Midbrain (tissue), 1 donor: ENCODE data around the gene SCYGR7.
"Not testable (repeated sequence)": the region's sequence is repeated elsewhere in the genome, so short reads cannot be mapped to it uniquely, and the experiment has no call there.

ENCODE experiments used
- DNase-seq: peaks from one replicate; lab custom pipeline; 2025; lab: John Stamatoyannopoulos, UW

The SCYGR7 gene, protein sequence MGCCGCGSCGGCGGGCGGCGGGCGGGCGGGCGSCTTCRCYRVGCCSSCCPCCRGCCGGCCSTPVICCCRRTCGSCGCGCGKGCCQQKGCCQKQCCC

DNA sequence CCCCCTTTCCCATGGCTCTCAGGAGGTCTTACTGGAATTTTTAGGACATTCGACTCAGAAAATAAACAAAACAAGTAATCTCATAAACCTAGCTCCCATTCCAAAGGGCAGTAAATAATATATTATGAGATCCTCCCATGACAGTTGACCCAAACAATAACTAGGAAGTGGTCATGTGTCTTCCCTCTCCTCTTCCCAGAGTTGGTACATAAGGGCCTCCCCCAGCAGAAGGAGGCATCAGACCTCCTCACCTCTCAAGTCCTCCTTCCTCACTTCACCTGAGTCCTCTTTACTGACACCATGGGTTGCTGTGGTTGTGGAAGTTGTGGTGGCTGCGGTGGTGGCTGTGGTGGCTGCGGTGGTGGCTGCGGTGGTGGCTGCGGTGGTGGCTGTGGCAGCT, at the start of gene SCYGR7:
Gene SCYGR7, plus strand, starts transcription at position 301 of the 400 bp plus-strand sequence. Its CDS starts 0 bp downstream, at position 301.
- DNase-seq = no peak

DNA sequence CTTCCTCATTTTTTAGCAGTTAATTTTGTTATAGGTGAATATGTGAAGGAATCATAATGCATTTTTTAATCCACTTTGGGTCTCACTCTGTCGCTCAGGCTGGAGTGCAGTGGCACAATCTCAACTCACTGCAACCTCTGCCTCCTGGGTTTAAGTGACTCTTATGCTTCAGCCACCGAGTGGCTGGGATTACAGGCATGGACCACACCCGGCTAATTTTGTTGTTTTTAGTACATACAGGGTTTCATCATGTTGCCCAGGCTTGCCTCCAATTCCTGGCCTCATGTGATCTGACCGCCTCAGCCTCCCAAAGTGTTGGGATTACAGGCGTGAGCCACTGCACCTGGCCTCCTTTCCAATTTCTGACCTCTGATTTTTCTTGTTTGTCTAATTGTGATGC, 43.9 kb upstream of the SCYGR7 start:
- DNase-seq = no peak

DNA sequence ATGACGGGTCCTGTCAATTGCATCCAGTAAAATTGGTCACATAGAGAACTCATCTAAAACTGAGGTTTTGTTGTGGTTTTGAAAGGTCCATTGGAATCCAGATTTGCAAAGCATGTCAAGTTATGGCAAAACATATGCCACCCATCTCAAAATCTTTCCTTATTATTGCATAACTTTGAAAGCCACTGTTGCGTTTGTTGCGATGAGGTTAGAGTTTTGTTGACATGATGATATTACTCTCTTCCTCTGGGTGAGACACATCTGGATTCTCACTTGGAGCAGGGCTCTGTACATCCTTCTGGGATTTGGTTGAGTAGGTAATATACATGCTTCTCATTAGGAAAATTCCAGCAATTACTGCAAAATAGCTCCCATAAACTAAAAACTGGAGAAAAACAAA, 40.9 kb upstream of the SCYGR7 start:
- no peak for DNase-seq

DNA sequence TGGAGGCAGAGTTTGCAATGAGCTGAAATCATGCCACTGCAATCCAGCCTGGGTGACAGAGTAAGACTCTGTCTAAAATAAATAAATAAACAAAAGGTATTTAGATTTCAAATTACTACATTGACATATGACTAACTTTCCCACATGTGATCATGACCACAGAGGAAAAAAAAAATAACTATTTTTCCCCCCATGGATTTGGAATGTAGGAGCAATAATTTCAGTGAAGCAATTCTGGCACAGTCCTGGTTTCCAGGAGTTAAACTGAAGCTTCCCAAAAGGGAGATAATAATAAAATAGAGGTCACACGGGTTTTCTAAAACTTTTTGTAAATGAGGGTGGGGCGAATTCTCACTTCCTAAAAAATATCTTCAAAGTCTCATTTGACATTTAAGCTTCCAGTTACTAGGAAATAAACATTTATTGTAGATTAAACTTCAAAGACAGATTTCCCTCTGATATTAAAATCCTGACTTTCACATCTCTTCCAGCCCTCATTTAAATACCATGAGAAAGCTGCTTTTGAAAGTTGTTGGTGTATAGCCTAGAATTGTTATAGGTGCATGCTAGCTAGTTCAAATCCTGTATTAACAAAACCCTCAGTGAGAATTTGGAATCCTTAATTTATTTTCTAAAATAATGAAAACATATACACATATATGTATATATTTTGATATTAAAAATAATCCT, 31.0 kb upstream of the SCYGR7 start:
- DNase-seq = no peak

DNA sequence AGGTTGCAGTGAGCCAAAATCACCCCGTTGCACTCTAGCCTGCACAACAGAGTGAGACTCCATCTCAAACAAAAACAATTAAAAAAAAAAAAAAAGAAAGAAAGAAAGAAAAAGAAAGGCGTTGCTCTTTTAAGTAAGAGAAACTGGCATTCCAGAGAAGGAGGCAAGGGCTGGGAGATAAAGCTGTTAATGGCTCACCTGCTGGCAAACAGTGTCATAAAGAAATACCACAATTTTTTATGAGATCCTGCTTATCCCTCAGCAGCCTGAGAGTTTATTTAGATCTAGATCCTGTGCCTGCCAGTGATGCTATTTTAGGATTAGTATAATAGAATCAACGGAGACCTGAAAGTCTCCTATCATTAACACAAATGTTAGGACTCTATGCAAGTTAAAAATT, 26.6 kb upstream of the SCYGR7 start:
- DNase-seq = no peak

DNA sequence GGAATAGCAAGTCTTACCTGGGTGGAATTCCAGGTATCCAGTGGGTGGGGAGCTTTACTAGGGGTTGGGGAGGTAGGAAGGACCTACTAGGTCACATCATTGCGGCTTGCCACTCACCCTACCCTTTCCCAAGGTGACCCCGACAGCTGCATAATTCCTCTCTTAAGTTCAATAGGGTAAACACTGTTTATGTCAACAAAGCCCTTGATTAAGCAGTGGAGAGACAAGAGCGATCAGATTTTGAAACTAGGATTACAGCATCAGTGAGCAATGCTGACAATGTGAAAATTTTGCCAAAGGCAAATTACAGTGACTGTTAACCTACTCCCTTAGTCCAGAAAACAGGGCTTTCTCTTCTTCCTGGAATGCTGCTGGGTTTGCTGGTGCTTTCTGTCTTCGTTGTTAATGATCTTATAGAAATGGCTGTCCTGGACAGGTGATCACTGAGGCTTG, 24.8 kb upstream of the SCYGR7 start:
- DNase-seq = no peak

DNA sequence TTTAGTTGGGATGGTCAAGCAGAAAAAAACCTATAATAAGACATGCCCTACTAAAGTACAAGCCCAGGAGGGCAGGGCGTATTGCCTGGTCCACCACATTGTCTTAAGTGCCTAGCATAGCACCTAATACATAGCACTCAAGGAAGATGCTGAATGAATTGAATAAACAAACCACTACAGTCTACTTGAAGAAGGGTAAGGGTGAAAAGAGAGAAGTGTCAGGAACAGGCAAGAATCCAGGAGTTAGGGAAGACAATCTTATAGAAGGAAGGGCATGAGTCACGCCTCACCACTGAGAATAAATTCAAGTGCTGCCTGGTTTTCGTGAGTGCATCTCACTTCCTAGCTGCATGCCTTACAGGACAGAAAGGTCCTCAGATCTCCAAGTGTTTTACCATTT, 24.2 kb upstream of the SCYGR7 start:
- DNase-seq = no peak

DNA sequence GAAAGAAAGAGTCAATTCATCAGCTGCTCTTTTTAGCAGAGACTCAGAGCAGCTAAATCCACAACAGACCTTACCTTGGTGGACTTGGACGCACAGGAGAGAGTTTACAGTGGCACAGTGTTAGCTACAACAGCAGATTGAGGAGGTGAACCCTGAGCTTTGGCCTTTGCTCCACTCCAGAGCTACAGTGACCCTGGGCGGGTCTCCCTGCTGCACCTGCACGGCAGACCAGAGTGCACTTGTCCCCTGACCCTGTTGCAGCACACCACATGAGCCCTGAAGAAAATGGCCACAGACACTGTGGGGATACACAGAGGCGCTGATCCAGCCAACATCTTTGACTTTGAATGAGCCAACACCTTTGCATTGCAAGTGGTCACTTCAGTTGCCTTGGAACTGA, 21.3 kb upstream of the SCYGR7 start:
- DNase-seq = no peak

DNA sequence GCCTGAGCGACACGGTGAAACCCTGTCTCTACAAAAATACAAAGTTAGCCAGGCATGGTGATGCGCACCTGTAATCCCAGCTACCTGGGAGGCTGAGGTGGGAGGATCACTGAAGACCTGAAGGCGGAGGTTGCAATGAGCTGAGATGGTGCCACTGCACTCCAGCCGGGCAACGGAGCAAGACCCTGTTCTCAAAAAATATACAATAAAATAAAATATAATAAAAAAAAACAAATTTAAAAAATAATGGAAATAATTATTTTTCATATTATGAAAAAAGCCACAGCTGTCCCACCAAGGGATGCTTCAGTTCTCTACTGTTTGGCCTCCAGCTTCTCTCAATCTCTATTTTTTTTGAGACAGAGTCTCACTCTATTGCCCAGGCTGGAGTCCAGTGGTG, 20.7 kb upstream of the SCYGR7 start:
- DNase-seq = no peak

DNA sequence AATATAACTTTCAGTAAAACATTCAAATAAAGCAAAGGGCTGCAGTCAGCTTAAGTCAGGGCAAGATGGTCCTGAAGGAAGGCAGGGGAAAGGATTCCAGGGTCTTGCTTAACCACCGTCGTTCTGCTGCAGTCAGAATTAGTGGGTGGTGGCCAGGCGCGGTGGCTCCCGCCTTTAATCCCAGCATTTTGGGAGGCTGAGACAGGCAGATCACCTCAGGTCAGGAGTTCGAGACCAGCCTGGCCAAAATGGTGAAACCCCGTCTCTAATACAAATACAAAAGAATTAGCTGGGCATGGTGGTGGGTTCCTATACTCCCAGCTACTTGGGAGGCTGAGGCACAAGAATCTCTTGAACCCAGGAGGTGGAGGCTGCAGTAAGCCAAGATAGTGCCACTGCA, 17.1 kb upstream of the SCYGR7 start:
- no peak for DNase-seq

DNA sequence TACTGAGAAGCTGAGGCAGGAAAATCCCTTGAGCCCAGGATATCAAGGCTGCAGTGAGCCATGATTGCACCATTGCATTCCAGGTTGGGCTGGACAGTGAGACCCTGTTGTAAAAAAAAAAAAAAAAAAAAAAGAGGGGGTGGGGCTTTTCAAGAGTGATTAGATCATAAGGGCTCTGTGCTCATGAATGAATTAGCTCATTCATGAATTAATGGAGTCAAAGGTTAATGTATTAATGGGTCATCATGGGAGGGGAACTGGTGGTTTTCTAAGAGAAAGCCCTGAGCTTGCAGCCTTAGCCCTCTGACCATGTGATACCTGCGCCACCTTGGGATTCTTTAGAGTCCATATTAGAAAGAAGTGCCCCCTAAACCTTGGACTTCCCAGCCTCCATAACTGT, 14.8 kb upstream of the SCYGR7 start:
- no peak for DNase-seq

DNA sequence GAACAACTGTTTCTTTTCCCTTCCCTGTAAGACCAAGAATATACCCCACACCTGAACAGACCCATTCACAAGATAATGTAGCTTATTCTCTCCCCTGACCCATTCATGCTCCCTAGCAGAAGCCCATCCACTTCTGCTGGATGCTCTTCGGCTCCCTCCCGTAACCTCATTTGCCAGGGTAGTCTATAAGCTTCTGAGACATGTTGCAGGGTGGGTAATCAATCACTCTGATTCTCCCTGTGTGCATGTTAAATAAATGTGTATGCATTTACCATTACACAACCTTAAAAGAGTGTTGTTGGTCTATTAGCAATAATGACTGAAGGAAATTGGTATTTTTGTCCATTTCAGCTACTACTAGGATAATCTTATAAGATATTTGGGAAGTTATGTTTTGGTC, 11.6 kb upstream of the SCYGR7 start:
- DNase-seq = no peak

DNA sequence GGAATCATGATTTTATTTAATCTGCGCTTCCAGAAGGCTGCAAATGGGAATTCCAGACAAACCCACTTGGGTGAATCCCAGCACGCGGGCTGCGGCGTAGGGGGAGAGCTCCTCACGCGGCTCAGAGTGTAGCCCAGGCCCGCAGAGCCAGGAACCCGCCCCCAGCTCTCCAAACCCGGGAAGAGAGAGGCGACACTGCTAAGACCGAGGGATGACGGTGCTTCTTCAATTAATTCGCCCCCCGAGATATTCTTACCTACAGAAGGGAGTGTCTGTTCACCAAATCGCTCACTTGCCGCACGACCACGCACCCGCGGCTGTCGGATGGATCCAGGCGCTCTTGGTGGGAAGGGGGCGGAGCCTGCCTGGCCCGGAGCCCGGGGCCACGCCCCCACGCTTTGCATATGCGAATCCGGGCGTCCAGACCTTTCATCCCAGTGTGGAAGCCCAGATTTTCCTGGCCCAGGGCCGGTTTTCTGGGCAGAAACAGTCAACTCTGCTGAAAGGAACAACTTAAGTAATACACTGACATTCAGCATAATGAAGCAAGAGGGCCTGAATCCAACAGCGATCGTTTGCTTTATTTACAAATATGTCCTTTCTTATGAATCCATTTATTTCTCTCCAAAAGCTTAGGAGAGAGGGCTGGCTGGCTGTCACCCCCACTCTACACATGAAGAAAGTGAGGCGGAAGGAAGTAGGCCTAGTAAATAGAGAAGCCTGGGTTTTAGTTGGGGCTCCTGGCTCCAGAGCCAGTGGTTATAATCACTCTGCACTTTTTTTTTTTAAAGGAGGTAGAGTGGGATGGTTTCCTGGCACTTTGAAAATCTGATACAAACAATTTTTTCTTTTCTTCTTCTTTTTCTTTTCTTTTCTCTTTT, 10.2 kb upstream of the SCYGR7 start, which contains the start of gene SLC19A3:
Gene SLC19A3, minus strand, starts transcription at position 342 of the 881 bp plus-strand sequence. CDS start 15,710 bp downstream, outside the sequence.
- DNase-seq = peak; percentile 82

DNA sequence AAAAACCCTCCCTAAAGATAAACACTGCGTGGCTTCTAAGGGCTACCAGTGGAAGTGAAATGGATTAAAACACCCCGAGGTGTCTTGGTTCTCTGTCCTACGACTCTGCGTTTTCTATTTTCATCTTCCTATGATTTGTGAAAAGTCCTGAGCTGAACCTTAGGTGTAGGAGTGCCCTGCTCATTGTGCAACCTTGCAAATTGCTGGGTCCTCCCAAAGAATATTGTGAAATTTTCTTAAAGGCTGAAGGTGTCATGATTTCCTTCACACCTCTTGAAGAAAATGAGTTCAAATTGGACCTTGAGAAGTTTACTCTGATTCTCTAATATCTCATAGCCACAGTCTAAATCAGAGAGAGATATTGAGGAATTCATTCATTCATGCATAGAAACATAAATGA, 8.5 kb upstream of the SCYGR7 start:
- DNase-seq = no peak

DNA sequence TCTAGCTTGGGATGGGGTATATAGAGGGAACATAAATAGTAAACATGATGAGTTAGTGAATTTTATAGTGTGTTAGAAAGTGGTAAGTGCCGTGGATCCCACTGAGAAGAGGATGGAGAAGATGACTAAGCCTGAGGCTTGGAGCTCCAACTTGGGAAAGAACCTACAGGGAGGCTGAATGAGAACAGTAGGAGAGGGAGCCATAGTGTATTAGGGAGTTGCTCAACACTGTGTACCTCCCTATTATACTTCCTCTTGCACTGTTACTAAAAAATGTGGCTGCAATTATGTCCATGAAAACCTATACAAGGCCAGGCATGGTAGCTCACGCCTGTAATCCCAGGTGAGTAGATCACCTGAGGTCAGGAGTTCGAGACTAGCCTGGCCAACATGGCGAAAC, 7.5 kb upstream of the SCYGR7 start:
- no peak for DNase-seq

DNA sequence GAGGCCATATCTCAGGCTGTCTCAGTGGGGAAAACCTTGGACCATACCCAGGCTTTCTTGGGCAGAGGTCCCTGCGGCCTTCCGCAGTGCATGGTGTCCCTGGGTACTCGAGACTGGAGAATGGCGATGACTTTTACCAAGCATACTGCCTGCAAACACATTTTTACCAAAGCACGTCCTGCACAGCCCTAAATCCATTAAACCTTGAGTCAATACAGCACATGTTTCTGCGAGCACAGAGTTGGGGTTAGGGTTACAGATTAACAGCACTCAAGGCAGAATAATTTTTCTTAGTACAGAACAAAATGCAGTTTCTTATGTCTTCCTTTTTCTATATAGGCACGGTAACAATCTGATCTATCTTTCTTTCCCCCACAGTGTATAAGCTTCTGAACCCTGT, 5.3 kb upstream of the SCYGR7 start:
- not testable (repeated sequence) for DNase-seq

DNA sequence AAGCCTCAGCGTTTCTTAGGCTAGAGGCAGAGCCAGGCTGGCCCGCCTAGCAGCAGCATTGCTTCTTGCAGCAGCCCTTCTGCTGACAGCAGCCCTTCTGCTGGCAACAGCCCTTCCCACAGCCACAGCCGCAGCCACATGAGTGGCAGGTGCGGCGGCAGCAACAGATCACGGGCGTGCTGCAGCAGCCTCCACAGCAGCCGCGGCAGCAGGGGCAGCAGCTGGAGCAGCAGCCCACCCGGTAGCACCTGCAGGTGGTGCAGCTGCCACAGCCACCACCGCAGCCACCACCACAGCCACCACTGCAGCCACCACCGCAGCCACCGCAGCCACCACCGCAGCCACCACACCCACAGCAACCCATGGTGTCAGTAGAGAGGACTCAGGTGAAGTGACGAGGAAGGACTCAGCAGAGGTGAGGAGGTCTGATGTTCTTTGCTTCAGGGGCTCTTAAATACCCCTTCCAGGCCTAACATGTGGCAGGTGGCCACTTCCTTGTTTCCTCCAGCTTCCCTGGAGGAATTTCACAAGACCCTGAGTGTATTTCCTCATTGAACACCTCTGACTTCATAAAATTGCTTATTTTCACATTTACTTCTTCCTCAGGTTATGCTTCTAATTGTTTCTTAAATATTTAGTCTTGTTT, 3.6 kb upstream of the SCYGR7 start, which contains the start of gene SCYGR6:
Gene SCYGR6, minus strand, starts transcription at position 364 of the 646 bp plus-strand sequence. Its CDS starts 0 bp downstream, at position 364.
- no peak for DNase-seq

DNA sequence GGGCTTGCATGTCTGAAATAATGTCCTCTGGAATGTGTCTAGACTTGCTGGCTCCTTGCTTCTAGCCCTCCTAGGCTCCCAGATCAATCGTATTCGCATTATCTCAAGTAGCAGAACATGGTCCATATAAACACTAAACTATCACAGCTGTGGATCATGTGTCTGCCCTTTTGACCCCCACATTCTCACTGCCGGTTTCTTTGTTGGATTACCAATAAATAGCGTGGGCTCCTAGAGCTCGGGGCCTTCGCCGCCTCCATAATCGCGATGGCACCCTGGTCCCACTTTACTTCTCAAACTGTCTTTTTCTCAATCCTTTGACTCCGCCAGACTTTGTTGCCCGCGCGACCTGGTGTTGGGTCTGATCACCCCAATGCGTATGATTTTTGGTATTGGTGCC, 11.2 kb downstream of the SCYGR7 start:
- DNase-seq = no peak

DNA sequence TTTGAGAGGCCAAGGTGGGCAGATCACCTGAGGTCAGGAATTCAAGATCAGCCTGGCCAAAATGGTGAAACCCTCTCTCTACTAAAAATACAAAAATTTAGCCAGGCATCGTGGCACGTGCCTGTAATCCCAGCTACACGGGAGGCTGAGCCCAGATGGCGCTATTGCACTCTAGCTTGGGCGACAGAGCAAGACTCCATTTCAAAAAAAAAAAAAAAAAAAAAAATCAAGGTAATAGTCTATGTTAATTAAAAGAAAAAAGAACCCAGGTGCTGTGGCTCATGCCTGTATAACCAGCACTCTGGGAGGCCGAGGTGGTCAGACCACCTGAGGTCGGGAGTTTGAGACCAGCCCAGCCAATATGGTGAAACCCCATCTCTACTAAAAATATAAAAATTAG, 12.6 kb downstream of the SCYGR7 start:
- DNase-seq = not testable (repeated sequence)

DNA sequence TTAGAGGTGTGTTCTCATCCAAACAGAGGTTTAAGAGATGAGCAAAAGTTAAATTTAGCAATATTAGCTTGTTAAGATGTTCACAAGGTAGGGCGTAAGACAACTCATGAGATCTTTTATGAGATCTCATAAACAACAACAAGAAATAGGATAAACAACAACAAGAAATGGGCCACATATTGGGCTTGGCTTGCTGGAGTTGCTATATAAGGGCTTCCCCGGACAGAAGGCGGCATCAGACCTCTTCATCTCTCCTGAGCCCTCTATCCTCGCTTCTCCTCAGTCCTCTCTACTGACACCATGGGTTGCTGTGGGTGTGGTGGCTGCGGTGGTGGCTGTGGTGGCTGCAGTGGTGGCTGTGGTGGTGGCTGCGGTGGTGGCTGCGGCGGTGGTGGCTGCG, 17.5 kb downstream of the SCYGR7 start, which contains the start of gene SCYGR8:
Gene SCYGR8, plus strand, starts transcription at position 301 of the 400 bp plus-strand sequence. Its CDS starts 0 bp downstream, at position 301.
- no peak for DNase-seq

DNA sequence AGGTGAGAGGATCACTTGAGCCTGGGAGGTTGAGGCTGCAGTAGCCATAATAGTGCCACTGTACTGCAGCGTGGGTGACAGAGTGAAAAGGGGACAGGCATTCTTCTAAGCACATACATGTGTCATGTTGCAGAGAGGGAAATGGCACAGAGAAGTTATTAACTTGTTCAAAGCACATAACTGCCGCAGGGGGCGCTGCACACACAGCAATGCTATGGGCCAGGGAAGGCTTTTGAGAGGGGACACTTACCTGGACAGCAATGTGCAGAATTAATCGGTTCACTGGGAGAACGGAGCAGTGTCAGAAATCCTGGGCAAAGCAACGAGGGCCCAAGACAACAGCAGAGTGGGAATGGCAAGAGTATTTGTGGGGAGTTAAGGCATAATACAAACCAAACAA, 19.9 kb downstream of the SCYGR7 start:
- DNase-seq = no peak

DNA sequence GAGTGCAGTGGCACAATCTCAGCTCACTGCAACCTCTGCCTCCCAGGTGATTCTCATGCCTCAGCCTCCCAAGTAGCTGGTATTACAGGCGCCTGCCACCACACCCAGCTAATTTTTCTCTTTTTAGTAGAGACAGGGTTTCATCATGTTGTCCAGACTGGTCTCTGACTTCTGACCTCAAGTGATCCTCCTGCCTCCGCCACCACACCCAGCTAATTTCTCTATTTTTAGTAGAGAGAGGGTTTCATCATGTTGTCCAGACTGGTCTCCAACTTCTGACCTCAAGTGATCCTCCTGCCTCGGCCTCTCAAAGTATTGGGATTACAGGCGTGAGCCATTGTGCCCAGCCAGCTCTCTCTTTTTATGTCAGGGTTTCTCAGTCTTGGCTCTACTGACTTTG, 28.1 kb downstream of the SCYGR7 start:
- not testable (repeated sequence) for DNase-seq
